Activated CD4-positive, alpha-beta T cell treated with anti-CD3 and anti-CD28 coated beads, Interleukin-2, amount 50 U/mL, for 24 hours (primary cell): ENCODE results near the gene RHOF.
"Not testable (repeated sequence)": the region's sequence is repeated elsewhere in the genome, so short reads cannot be mapped to it uniquely, and the experiment has no call there.

Experiments
- DNase-seq, 2 donors: peaks; one replicate each; pipeline ENCODE4 v3.0.0-alpha.2; 2020; ENCODE audit warnings: low read depth in 1 of 2, low spot score in 1 of 2

The RHOF gene

GRCh38 chr12:121776190-121777098, 17.0 kb downstream of the RHOF start:
- DNase-seq, result peak; percentile 87 to 88

GRCh38 chr12:121775501-121775900, 18.0 kb downstream of the RHOF start:
- no peak for DNase-seq

GRCh38 chr12:121774968-121775474, 18.5 kb downstream of the RHOF start:
- DNase-seq, result no peak

- DNase-seq, result peak in 1 of 2 donors; percentile 67
Observed at GRCh38 chr12:121773011-121773777, 20.3 kb downstream of the RHOF start.

- no peak for DNase-seq
Observed at GRCh38 chr12:121770813-121771625, 22.5 kb downstream of the RHOF start.

- DNase-seq, result no peak
Observed at GRCh38 chr12:121770388-121770787, 23.1 kb downstream of the RHOF start.

GRCh38 chr12:121769831-121770301, 23.6 kb downstream of the RHOF start:
- no peak for DNase-seq

- DNase-seq, result no peak
Observed at GRCh38 chr12:121769297-121769830, 24.1 kb downstream of the RHOF start.

GRCh38 chr12:121767525-121768016, 25.9 kb downstream of the RHOF start:
- DNase-seq, result no peak

GRCh38 chr12:121766290-121767039, 27.0 kb downstream of the RHOF start:
- DNase-seq, result no peak

- DNase-seq, result no peak
Observed at GRCh38 chr12:121765573-121765972, 27.9 kb downstream of the RHOF start.

- no peak for DNase-seq
Observed at GRCh38 chr12:121764808-121765207, 28.7 kb downstream of the RHOF start.

GRCh38 chr12:121762269-121762668, 31.2 kb downstream of the RHOF start:
- no peak for DNase-seq

GRCh38 chr12:121758536-121758935, 35.0 kb downstream of the RHOF start:
- not testable (repeated sequence) for DNase-seq

- DNase-seq, result no peak
Observed at GRCh38 chr12:121755591-121755990, 37.9 kb downstream of the RHOF start.

GRCh38 chr12:121754836-121755235, 38.7 kb downstream of the RHOF start:
- no peak for DNase-seq

- no peak for DNase-seq
Observed at GRCh38 chr12:121753844-121754264, 39.6 kb downstream of the RHOF start.

- no peak for DNase-seq
Observed at GRCh38 chr12:121751749-121752351, 41.6 kb downstream of the RHOF start.

- DNase-seq, result no peak
Observed at GRCh38 chr12:121751034-121751433, 42.5 kb downstream of the RHOF start.
